B cell (primary cell): ENCODE data around the gene ZNF385D. TPM values are rescaled to one million over a fixed set of nuclear protein-coding genes. Genes with fewer than 3 reads are reported as not detected.

Experiments used
- ATAC-seq: fragments of 200-7000 bp; cut with Tn5 transposase; one replicate; pipeline ENCODE4 v1.10.0; 2021; ENCODE audit warnings: low read depth, mild to moderate bottlenecking, moderate number of reproducible peaks, moderate library complexity
- CTCF ChIA-PET: fragments of 350-600 bp; sonication (Branson Sonifier 250); formaldehyde crosslinking; loops from one replicate; lab custom pipeline; 2021; ENCODE audit warnings: antibody characterized with exemption, inconsistent platforms; lab: Charles Lee
- POLR2A ChIA-PET: fragments of 350-600 bp; sonication (Branson Sonifier 250); formaldehyde crosslinking; loops from one replicate; lab custom pipeline; 2021; ENCODE audit warnings: antibody characterized with exemption; lab: Charles Lee
- DNase-seq: peaks from one replicate; pipeline ENCODE4 v3.0.0; 2013
- H2AFZ ChIP-seq: 2 replicates; pipeline ENCODE4 v1.6.1; 2012; ENCODE audit warnings: mild to moderate bottlenecking, low read depth, low read length; ENCODE audit not compliant: insufficient read depth, poor library complexity, severe bottlenecking
- H3K27ac ChIP-seq, 2 donors: 1 replicate in 1 of 2; 2 replicates in 1 of 2; pipeline ENCODE4 v1.5.1; 2012 to 2013; ENCODE audit warnings: low read length in 2 of 2, mild to moderate bottlenecking in 2 of 2, moderate library complexity in 1 of 2
- H3K27me3 ChIP-seq, 4 experiments: fragments of 200-600 bp in 1 of 4; sonication (generic) in 1 of 4; replicated peaks in 1 of 4; 1 replicate in 2 of 4; 2 replicates in 2 of 4; pipeline versions ENCODE4 v1.6.1 to v1.7.0; 2013 to 2016; ENCODE audit warnings: low read length in 3 of 4, mild to moderate bottlenecking in 2 of 4, mixed read lengths in 1 of 4, moderate library complexity in 1 of 4; ENCODE audit not compliant: insufficient read depth in 4 of 4, control insufficient read depth in 3 of 4; ENCODE audit errors: control extremely low read depth in 1 of 4
- H3K36me3 ChIP-seq, 2 experiments: replicated peaks in 1 of 2; 1 replicate in 1 of 2; 2 replicates in 1 of 2; pipeline versions ENCODE4 v1.6.1 to v1.7.1; 2013; ENCODE audit warnings: low read length in 1 of 2; ENCODE audit not compliant: insufficient read depth in 2 of 2, control insufficient read depth in 1 of 2; ENCODE audit errors: control extremely low read depth in 1 of 2, extremely low read depth in 1 of 2
- H3K4me1 ChIP-seq, 2 donors: fragments of 200-600 bp in 1 of 2; sonication (generic) in 1 of 2; 1 replicate in 1 of 2; 2 replicates in 1 of 2; pipeline versions ENCODE4 v1.5.1 to v1.6.1; 2013 to 2017; ENCODE audit warnings: low read length in 2 of 2; ENCODE audit not compliant: control insufficient read depth in 2 of 2, insufficient read depth in 2 of 2
- H3K4me2 ChIP-seq: replicated peaks from 2 replicates; pipeline ENCODE3; 2012; ENCODE audit warnings: mild to moderate bottlenecking, low read depth, low read length; ENCODE audit not compliant: poor library complexity, severe bottlenecking
- H3K4me3 ChIP-seq, 5 experiments: fragments of 200-600 bp in 1 of 5; sonication (generic) in 1 of 5; 1 replicate in 3 of 5; 2 replicates in 2 of 5; pipeline versions ENCODE4 v1.5.1 to v1.7.0; 2011 to 2016; ENCODE audit warnings: low read length in 4 of 5, mild to moderate bottlenecking in 4 of 5, low read depth in 2 of 5, control low read depth in 1 of 5, moderate library complexity in 1 of 5; ENCODE audit not compliant: insufficient read depth in 1 of 5; ENCODE audit errors: control extremely low read depth in 1 of 5, extremely low read depth in 1 of 5
- H3K79me2 ChIP-seq: fragments of 200-600 bp; sonication (generic); one replicate; pipeline ENCODE4 v1.6.0; 2016; ENCODE audit warnings: low read length; ENCODE audit not compliant: control insufficient read depth, insufficient read depth
- H3K9ac ChIP-seq: fragments of 200-600 bp; sonication (generic); 2 replicates; pipeline ENCODE4 v1.6.1; 2017; ENCODE audit warnings: mild to moderate bottlenecking, low read length, moderate library complexity
- H3K9me3 ChIP-seq, 3 donors: one replicate each; pipeline versions ENCODE4 v1.6.1 to v1.7.1; 2013; ENCODE audit warnings: low read length in 2 of 3; ENCODE audit not compliant: control insufficient read depth in 2 of 3, insufficient read depth in 1 of 3; ENCODE audit errors: control extremely low read depth in 1 of 3
- H4K20me1 ChIP-seq: 2 replicates; pipeline ENCODE4 v1.6.0; 2012; ENCODE audit warnings: mild to moderate bottlenecking, low read length; ENCODE audit not compliant: insufficient read depth, control insufficient read depth, poor library complexity, severe bottlenecking
- H3K27ac Mint-ChIP-seq: one replicate; pipeline ENCODE4 v1.8.0; 2021; ENCODE audit warnings: mixed read lengths
- H3K27me3 Mint-ChIP-seq: one replicate; pipeline ENCODE4 v1.8.0; 2021; ENCODE audit warnings: mixed read lengths
- H3K4me1 Mint-ChIP-seq: one replicate; pipeline ENCODE4 v1.8.0; 2021; ENCODE audit warnings: mixed read lengths
- H3K4me3 Mint-ChIP-seq: one replicate; pipeline ENCODE4 v1.8.0; 2021; ENCODE audit warnings: mixed read lengths
- H3K9me3 Mint-ChIP-seq: one replicate; pipeline ENCODE4 v1.8.0; 2022; ENCODE audit warnings: mixed read lengths; ENCODE audit not compliant: insufficient read depth
- CTCF ChIP-seq: fragments of 200-600 bp; IDR thresholded peaks from one replicate; pipeline ENCODE4 v1.8.0; 2022; ENCODE audit warnings: antibody characterized with exemption, mild to moderate bottlenecking
- EZH2 ChIP-seq: IDR thresholded peaks from 2 replicates; pipeline ENCODE4 v1.6.1; 2012; ENCODE audit warnings: borderline replicate concordance, low read depth, mild to moderate bottlenecking, moderate library complexity, low read length; ENCODE audit not compliant: insufficient read depth, poor library complexity, severe bottlenecking
- WGBS: methylation state at CpG from one replicate; pipeline ENCODE4 v1.1.5; 2013; ENCODE audit warnings: missing lambda C conversion rate; ENCODE audit not compliant: insufficient coverage; 5-methylcytosine and 5-hydroxymethylcytosine counted together
- intact Hi-C: fragments of 100-400 bp; cut with micrococcal nuclease; formaldehyde crosslinking; loops from one replicate; pipeline ENCODE4 v1.10.0; 2022
- polyA plus RNA-seq: library from polyadenylated mRNA; depleted of rRNA; stranded (reverse); fragments of >200 nt; gene quantifications from 2 replicates; pipeline ENCODE4 v1.2.3, GENCODE V29; 2012
- total RNA-seq, 2 donors: library from RNA; stranded (reverse); fragments of 120-200 nt in 1 of 2; gene quantifications; 1 replicate in 1 of 2; 2 replicates in 1 of 2; pipeline versions ENCODE4 v1.2.3 to v1.2.4, GENCODE V29; 2013 to 2022

ZNF385D gene
- total and polyA plus RNA-seq, 2 donors (not counting 1 experiment from before 2014, with no cell fraction given) = not detected

GRCh38 chr3:21715662-21716061 lies 35.3 kb downstream of the ZNF385D start:
- Histone ChIP-seq H3K4me2 (no peak overlapping the region), H3K27ac (no peak overlapping the region), H4K20me1 (no peaks in the 10 kb centered on the region), H3K4me3 (no peak overlapping the region), H3K79me2 (no peaks in the 10 kb centered on the region), H3K4me1 (no peaks in the 10 kb centered on the region), H3K27me3 (no peaks in the 10 kb centered on the region), H3K9ac (no peak overlapping the region), H3K36me3 (no peaks in the 10 kb centered on the region), H2AFZ (no peak overlapping the region), H3K9me3 (peaks cover 0 to 2% (median 0%) of the 10 kb centered on the region in 3 donors)
- ATAC-seq (no peak), DNase-seq (no peak)
- no peaks in the 10 kb centered on the region for H3K9me3 Mint-ChIP-seq
- POLR2A ChIA-PET = no interaction called here
- TF ChIP-seq CTCF (no peak), EZH2 (no peak)
- intact Hi-C loops = no loop called here
- H3K4me3 Mint-ChIP-seq = no peak overlapping the region
- WGBS = 92% methylated on average over 1 of the region's 2 CpGs
- no peak overlapping the region for H3K27ac Mint-ChIP-seq
- CTCF ChIA-PET = no interaction called here
- H3K4me1 Mint-ChIP-seq = no peaks in the 10 kb centered on the region
- H3K27me3 Mint-ChIP-seq = no peaks in the 10 kb centered on the region

- H3K27ac Mint-ChIP-seq = no peak overlapping the region
- no peak overlapping the region for H2AFZ ChIP-seq
Measured at GRCh38 chr3:21705769-21706168, 45.2 kb downstream of the ZNF385D start.

More at GRCh38 chr3:21705769-21706168, 45.2 kb downstream of the ZNF385D start:
- Mint-ChIP-seq H3K4me3 (no peak overlapping the region), H3K4me1 (no peaks in the 10 kb centered on the region), H3K9me3 (peaks cover 3% of the 10 kb centered on the region), H3K27me3 (no peaks in the 10 kb centered on the region)
- H3K79me2 ChIP-seq = no peaks in the 10 kb centered on the region
- no peak overlapping the region for H3K4me2 ChIP-seq
- CTCF ChIA-PET = no interaction called here
- no peak for DNase-seq
- TF ChIP-seq CTCF (no peak), EZH2 (no peak)
- no peaks in the 10 kb centered on the region for H3K27me3 ChIP-seq
- no peak overlapping the region for H3K4me3 ChIP-seq
- POLR2A ChIA-PET = no interaction called here
- no peak for ATAC-seq
- no peaks in the 10 kb centered on the region for H3K9me3 ChIP-seq
- H4K20me1 ChIP-seq = no peaks in the 10 kb centered on the region
- WGBS = no CpG with 5 or more reads among the region's 3 CpGs
- H3K9ac ChIP-seq = no peak overlapping the region
- no peaks in the 10 kb centered on the region for H3K4me1 ChIP-seq
- intact Hi-C loops = no loop called here
- no peak overlapping the region for H3K27ac ChIP-seq
- H3K36me3 ChIP-seq = no peaks in the 10 kb centered on the region
